GM12878 (cell line): ENCODE measurements around the gene POU5F2. TPM values are rescaled to one million over a fixed set of nuclear protein-coding genes. Genes with fewer than 3 reads are reported as not detected.

Experiments
- ATAC-seq: fragments of 200-7000 bp; cut with Tn5 transposase; 3 replicates; pipeline ENCODE4 v1.9.1; 2020; ENCODE audit warnings: mild to moderate bottlenecking, moderate library complexity
- BruUV-seq: library from RNA; stranded (reverse); fragments of 400-500 nt; replicated peaks from 2 replicates; lab custom pipeline; 2021; lab: Mats Ljungman, UMichigan
- CTCF ChIA-PET: fragments of 300-600 bp; sonication (Branson Sonifier 250); formaldehyde crosslinking; extraction: SDS; loops from one replicate; lab custom pipeline; 2021; ENCODE audit warnings: inconsistent platforms; lab: Yijun Ruan, JAX
- POLR2A ChIA-PET: fragments of 350-600 bp; formaldehyde crosslinking; extraction: SDS; loops from one replicate; lab custom pipeline; 2021; ENCODE audit warnings: inconsistent platforms; lab: Charles Lee
- RAD21 ChIA-PET: fragments of 300-600 bp; sonication (Branson Sonifier 250); formaldehyde crosslinking; loops from one replicate; lab custom pipeline; 2023; ENCODE audit warnings: antibody characterized with exemption; ENCODE audit not compliant: unreplicated experiment; lab: Charles Lee
- SMC1A ChIA-PET: fragments of 300-600 bp; sonication (Branson Sonifier 250); formaldehyde crosslinking; loops from one replicate; lab custom pipeline; 2023; ENCODE audit not compliant: unreplicated experiment, uncharacterized antibody; lab: Charles Lee
- DNase-seq: peaks from one replicate; pipeline ENCODE4 v3.0.0-alpha.2; 2011; ENCODE audit warnings: low read depth, low spot score
- FAIRE-seq: peaks from 3 replicates; lab custom pipeline; 2011; peaks lifted over from hg19 to GRCh38; lab: Jason Lieb, UNC
- H2AFZ ChIP-seq: 2 replicates; pipeline ENCODE4 v1.6.0; 2011; ENCODE audit warnings: low read depth, low read length, control low read depth; ENCODE audit not compliant: control insufficient read depth
- H3K27ac ChIP-seq: 2 replicates; pipeline ENCODE4 v1.5.1; 2011; ENCODE audit warnings: control low read depth; ENCODE audit not compliant: control insufficient read depth, insufficient read depth
- H3K27me3 ChIP-seq, 2 experiments: replicated peaks in 1 of 2; 2 replicates each; pipeline versions ENCODE4 v1.6.0 to v1.6.1; 2011; ENCODE audit warnings: low read length in 1 of 2; ENCODE audit not compliant: control insufficient read depth in 2 of 2, insufficient read depth in 2 of 2
- H3K36me3 ChIP-seq, 2 experiments: 2 replicates each; pipeline ENCODE4 v1.5.1; 2011; ENCODE audit warnings: low read length in 1 of 2; ENCODE audit not compliant: control insufficient read depth in 2 of 2, insufficient read depth in 2 of 2
- H3K4me1 ChIP-seq: 2 replicates; pipeline ENCODE4 v1.6.1; 2011; ENCODE audit warnings: mild to moderate bottlenecking, low read length, moderate library complexity, mixed read lengths; ENCODE audit not compliant: control insufficient read depth, insufficient read depth
- H3K4me2 ChIP-seq: 2 replicates; pipeline ENCODE4 v1.6.0; 2011; ENCODE audit warnings: control low read depth; ENCODE audit not compliant: control insufficient read depth, insufficient read depth
- H3K4me3 ChIP-seq: fragments of 200-600 bp; sonication (generic); 2 replicates; pipeline ENCODE4 v1.5.1; 2016
- H3K79me2 ChIP-seq: 2 replicates; pipeline ENCODE4 v1.6.0; 2011; ENCODE audit warnings: low read length; ENCODE audit not compliant: control insufficient read depth, insufficient read depth
- H3K9ac ChIP-seq: 2 replicates; pipeline ENCODE4 v1.8.0; 2011; ENCODE audit warnings: low read length, control low read depth, mixed read lengths; ENCODE audit not compliant: control insufficient read depth, insufficient read depth
- H3K9me3 ChIP-seq: replicated peaks from 3 replicates; pipeline ENCODE4 v1.5.1; 2011; ENCODE audit warnings: mild to moderate bottlenecking, low read length; ENCODE audit not compliant: control insufficient read depth, insufficient read depth
- H4K20me1 ChIP-seq: 2 replicates; pipeline ENCODE4 v1.6.0; 2011; ENCODE audit not compliant: control insufficient read depth, insufficient read depth
- ASH2L ChIP-seq: fragments of 300-600, 200-600 bp; sonication (generic); IDR thresholded peaks from 2 replicates; pipeline ENCODE4 v1.6.1; 2017; ENCODE audit warnings: low read depth, mild to moderate bottlenecking, borderline replicate concordance
- BCLAF1 ChIP-seq: fragments of 450-650 bp; IDR thresholded peaks from 2 replicates; pipeline ENCODE4 v1.6.1; 2017; ENCODE audit warnings: antibody characterized with exemption, mild to moderate bottlenecking, moderate library complexity
- BHLHE40 ChIP-seq, 2 experiments: fragments of 450-650 bp in 1 of 2; IDR thresholded peaks; 2 replicates each; pipeline ENCODE4 v1.6.1; 2011 to 2017; ENCODE audit warnings: low read depth in 2 of 2, borderline replicate concordance in 1 of 2, improper control_type of control experiment in 1 of 2, low read length in 1 of 2, mild to moderate bottlenecking in 1 of 2
- CEBPZ ChIP-seq: fragments of 150-350 bp; IDR thresholded peaks from 2 replicates; pipeline ENCODE4 v1.6.1; 2016; ENCODE audit warnings: low read depth, low read length
- HDAC6 ChIP-seq: fragments of 200-600 bp; sonication (generic); IDR thresholded peaks from one replicate; pipeline ENCODE4 v1.8.0; 2017; ENCODE audit warnings: antibody characterized with exemption; ENCODE audit not compliant: unreplicated experiment
- HDGF ChIP-seq: fragments of 450-650 bp; IDR thresholded peaks from 2 replicates; pipeline ENCODE4 v1.6.1; 2016; ENCODE audit warnings: antibody characterized with exemption
- KLF5 ChIP-seq: fragments of 450-650 bp; IDR thresholded peaks from 2 replicates; pipeline ENCODE4 v1.6.1; 2014; ENCODE audit warnings: mild to moderate bottlenecking; ENCODE audit not compliant: partially characterized antibody
- MTA2 ChIP-seq: fragments of 450-650 bp; IDR thresholded peaks from 2 replicates; pipeline ENCODE4 v1.6.1; 2016; ENCODE audit warnings: low read depth, mild to moderate bottlenecking, moderate library complexity
- MXI1 ChIP-seq: fragments of 150-350 bp; IDR thresholded peaks from 2 replicates; pipeline ENCODE4 v1.6.1; 2011; ENCODE audit warnings: low read depth, mild to moderate bottlenecking, inconsistent platforms, low read length, improper control_type of control experiment
- PAX8 ChIP-seq: fragments of 450-650 bp; IDR thresholded peaks from 2 replicates; pipeline ENCODE4 v1.6.1; 2017; ENCODE audit warnings: mild to moderate bottlenecking, moderate library complexity
- RUNX3 ChIP-seq: IDR thresholded peaks from 2 replicates; pipeline ENCODE4 v1.6.1; 2012; ENCODE audit warnings: low read length, inconsistent platforms
- SIX5 ChIP-seq: IDR thresholded peaks from 2 replicates; pipeline ENCODE4 v1.6.1; 2011; ENCODE audit warnings: mild to moderate bottlenecking, low read depth, low read length, moderate library complexity; ENCODE audit not compliant: severe bottlenecking
- YBX1 ChIP-seq: fragments of 450-650 bp; IDR thresholded peaks from 2 replicates; pipeline ENCODE4 v1.6.1; 2016; ENCODE audit warnings: antibody characterized with exemption
- ZBED1 ChIP-seq: IDR thresholded peaks from 2 replicates; pipeline ENCODE4 v1.6.1; 2016; ENCODE audit warnings: borderline replicate concordance
- ZBTB33 ChIP-seq: fragments of 450-650 bp; IDR thresholded peaks from 2 replicates; pipeline ENCODE4 v1.6.1; 2017; ENCODE audit warnings: mild to moderate bottlenecking
- ZNF217 ChIP-seq: fragments of 450-650 bp; IDR thresholded peaks from 2 replicates; pipeline ENCODE4 v1.6.1; 2017; ENCODE audit warnings: antibody characterized with exemption, mild to moderate bottlenecking
- WGBS: methylation state at CpG from one replicate; pipeline ENCODE4 v1.1.6; 2016; ENCODE audit warnings: low lambda C conversion rate; ENCODE audit not compliant: insufficient replicate concordance, insufficient coverage; ENCODE audit errors: missing lambda C conversion rate; 5-methylcytosine and 5-hydroxymethylcytosine counted together
- in situ Hi-C: fragments of 300-500 bp; cut with MboI; formaldehyde crosslinking; loops from 9 replicates; pipeline ENCODE4 v1.14.3; 2018; ENCODE audit warnings: mixed read lengths
- intact Hi-C: fragments of 100-400 bp; cut with micrococcal nuclease; formaldehyde crosslinking; loops from one replicate; pipeline ENCODE4 v1.14.2; 2022; ENCODE audit not compliant: unreplicated experiment
- polyA plus RNA-seq, 11 experiments: library from polyadenylated mRNA; depleted of rRNA in 4 of 11; unstranded in 6 of 11; stranded (reverse) in 5 of 11; fragments of >200 nt; fragmentation: Nextera tagmentation in 4 of 11; fragmentation: Illumina TruSeq in 1 of 11; extraction: Ambion mirVana in 4 of 11; extraction: Trizol in 1 of 11; gene quantifications; 1 replicate in 1 of 11; 2 replicates in 10 of 11; pipeline versions ENCODE4 v1.2.1 to v1.2.3, GENCODE V29; 2011 to 2016; ENCODE audit warnings: inconsistent platforms in 2 of 11, missing spikeins in 2 of 11, low read depth in 1 of 11
- total RNA-seq, 4 experiments: library from RNA; depleted of rRNA in 3 of 4; stranded (reverse); fragments of >200 nt in 3 of 4; fragmentation: Illumina TruSeq in 1 of 4; extraction: Trizol in 1 of 4; gene quantifications; 2 replicates each; pipeline versions ENCODE4 v1.2.1 to v1.2.3, GENCODE V29; 2013 to 2021

The POU5F2 gene
- total and polyA plus RNA-seq, 10 of the 15 experiments (the other 5 are each of a cell fraction or from before 2014, with no cell fraction given), result under 0.01 to 1.4 (median 0.28) TPM

GRCh38 chr5:93756372-93756771, 15.0 kb upstream of the POU5F2 start (continued):
- TF ChIP-seq ZNF217 (no peak), PAX8 (no peak), HDGF (no peak), MTA2 (no peak), CEBPZ (no peak)

- Histone ChIP-seq H3K79me2 (no peaks in the 10 kb centered on the region), H3K27ac (no peak overlapping the region), H3K9ac (no peak overlapping the region), H3K4me1 (no peaks in the 10 kb centered on the region), H3K36me3 (no peaks in the 10 kb centered on the region), H3K4me2 (no peak overlapping the region), H4K20me1 (no peaks in the 10 kb centered on the region), H3K27me3 (no peaks in the 10 kb centered on the region), H3K9me3 (no peaks in the 10 kb centered on the region; the same call in 2 of the 3 replicates), H2AFZ (no peak overlapping the region), H3K4me3 (no peak overlapping the region)
- no TSS peak for BruUV-seq
- intact Hi-C loops (no loop called here), in situ Hi-C loops (no loop called here)
- ChIA-PET RAD21 (interaction anchor here (0.6 kb wide), 1 partner anchor 211 kb away, joined by 3 read pairs; no protein-coding TSS in a partner anchor), CTCF (no interaction called here), POLR2A (no interaction called here), SMC1A (no interaction called here)
- 92% methylated on average over 8 of the region's 10 CpGs for WGBS
- ATAC-seq (no peak), FAIRE-seq (no peak), DNase-seq (no peak)
- TF ChIP-seq BCLAF1 (no peak), RUNX3 (no peak), YBX1 (no peak), ZBED1 (no peak), SIX5 (no peak), KLF5 (no peak), BHLHE40 (IDR thresholded peaks at IDR 0.05; ENCODE audit: borderline replicate concordance in 1 of 2, low read depth in 2 of 2, low read length in 1 of 2) (no peak), HDAC6 (no peak), ZBTB33 (no peak), MXI1 (no peak), ASH2L (no peak)
Observed at GRCh38 chr5:93755716-93756115, 14.3 kb upstream of the POU5F2 start.
